B cell (primary cell): ENCODE data around the gene STMN1. TPM values are rescaled to one million over a fixed set of nuclear protein-coding genes. Genes with fewer than 3 reads are reported as not detected.

Source experiments
- ATAC-seq: fragments of 200-7000 bp; cut with Tn5 transposase; one replicate; pipeline ENCODE4 v1.10.0; 2021; ENCODE audit warnings: low read depth, mild to moderate bottlenecking, moderate number of reproducible peaks, moderate library complexity
- CTCF ChIA-PET: fragments of 350-600 bp; sonication (Branson Sonifier 250); formaldehyde crosslinking; loops from one replicate; lab custom pipeline; 2021; ENCODE audit warnings: antibody characterized with exemption, inconsistent platforms; lab: Charles Lee
- POLR2A ChIA-PET: fragments of 350-600 bp; sonication (Branson Sonifier 250); formaldehyde crosslinking; loops from one replicate; lab custom pipeline; 2021; ENCODE audit warnings: antibody characterized with exemption; lab: Charles Lee
- DNase-seq: peaks from one replicate; pipeline ENCODE4 v3.0.0; 2013
- H2AFZ ChIP-seq: 2 replicates; pipeline ENCODE4 v1.6.1; 2012; ENCODE audit warnings: mild to moderate bottlenecking, low read depth, low read length; ENCODE audit not compliant: insufficient read depth, poor library complexity, severe bottlenecking
- H3K27ac ChIP-seq, 2 donors: 1 replicate in 1 of 2; 2 replicates in 1 of 2; pipeline ENCODE4 v1.5.1; 2012 to 2013; ENCODE audit warnings: low read length in 2 of 2, mild to moderate bottlenecking in 2 of 2, moderate library complexity in 1 of 2
- H3K27me3 ChIP-seq, 4 experiments: fragments of 200-600 bp in 1 of 4; sonication (generic) in 1 of 4; replicated peaks in 1 of 4; 1 replicate in 2 of 4; 2 replicates in 2 of 4; pipeline versions ENCODE4 v1.6.1 to v1.7.0; 2013 to 2016; ENCODE audit warnings: low read length in 3 of 4, mild to moderate bottlenecking in 2 of 4, mixed read lengths in 1 of 4, moderate library complexity in 1 of 4; ENCODE audit not compliant: insufficient read depth in 4 of 4, control insufficient read depth in 3 of 4; ENCODE audit errors: control extremely low read depth in 1 of 4
- H3K36me3 ChIP-seq, 2 experiments: replicated peaks in 1 of 2; 1 replicate in 1 of 2; 2 replicates in 1 of 2; pipeline versions ENCODE4 v1.6.1 to v1.7.1; 2013; ENCODE audit warnings: low read length in 1 of 2; ENCODE audit not compliant: insufficient read depth in 2 of 2, control insufficient read depth in 1 of 2; ENCODE audit errors: control extremely low read depth in 1 of 2, extremely low read depth in 1 of 2
- H3K4me1 ChIP-seq, 2 donors: fragments of 200-600 bp in 1 of 2; sonication (generic) in 1 of 2; 1 replicate in 1 of 2; 2 replicates in 1 of 2; pipeline versions ENCODE4 v1.5.1 to v1.6.1; 2013 to 2017; ENCODE audit warnings: low read length in 2 of 2; ENCODE audit not compliant: control insufficient read depth in 2 of 2, insufficient read depth in 2 of 2
- H3K4me2 ChIP-seq: replicated peaks from 2 replicates; pipeline ENCODE3; 2012; ENCODE audit warnings: mild to moderate bottlenecking, low read depth, low read length; ENCODE audit not compliant: poor library complexity, severe bottlenecking
- H3K4me3 ChIP-seq, 5 experiments: fragments of 200-600 bp in 1 of 5; sonication (generic) in 1 of 5; 1 replicate in 3 of 5; 2 replicates in 2 of 5; pipeline versions ENCODE4 v1.5.1 to v1.7.0; 2011 to 2016; ENCODE audit warnings: low read length in 4 of 5, mild to moderate bottlenecking in 4 of 5, low read depth in 2 of 5, control low read depth in 1 of 5, moderate library complexity in 1 of 5; ENCODE audit not compliant: insufficient read depth in 1 of 5; ENCODE audit errors: control extremely low read depth in 1 of 5, extremely low read depth in 1 of 5
- H3K79me2 ChIP-seq: fragments of 200-600 bp; sonication (generic); one replicate; pipeline ENCODE4 v1.6.0; 2016; ENCODE audit warnings: low read length; ENCODE audit not compliant: control insufficient read depth, insufficient read depth
- H3K9ac ChIP-seq: fragments of 200-600 bp; sonication (generic); 2 replicates; pipeline ENCODE4 v1.6.1; 2017; ENCODE audit warnings: mild to moderate bottlenecking, low read length, moderate library complexity
- H3K9me3 ChIP-seq, 3 donors: one replicate each; pipeline versions ENCODE4 v1.6.1 to v1.7.1; 2013; ENCODE audit warnings: low read length in 2 of 3; ENCODE audit not compliant: control insufficient read depth in 2 of 3, insufficient read depth in 1 of 3; ENCODE audit errors: control extremely low read depth in 1 of 3
- H4K20me1 ChIP-seq: 2 replicates; pipeline ENCODE4 v1.6.0; 2012; ENCODE audit warnings: mild to moderate bottlenecking, low read length; ENCODE audit not compliant: insufficient read depth, control insufficient read depth, poor library complexity, severe bottlenecking
- H3K27ac Mint-ChIP-seq: one replicate; pipeline ENCODE4 v1.8.0; 2021; ENCODE audit warnings: mixed read lengths
- H3K27me3 Mint-ChIP-seq: one replicate; pipeline ENCODE4 v1.8.0; 2021; ENCODE audit warnings: mixed read lengths
- H3K4me1 Mint-ChIP-seq: one replicate; pipeline ENCODE4 v1.8.0; 2021; ENCODE audit warnings: mixed read lengths
- H3K4me3 Mint-ChIP-seq: one replicate; pipeline ENCODE4 v1.8.0; 2021; ENCODE audit warnings: mixed read lengths
- H3K9me3 Mint-ChIP-seq: one replicate; pipeline ENCODE4 v1.8.0; 2022; ENCODE audit warnings: mixed read lengths; ENCODE audit not compliant: insufficient read depth
- CTCF ChIP-seq: fragments of 200-600 bp; IDR thresholded peaks from one replicate; pipeline ENCODE4 v1.8.0; 2022; ENCODE audit warnings: antibody characterized with exemption, mild to moderate bottlenecking
- EZH2 ChIP-seq: IDR thresholded peaks from 2 replicates; pipeline ENCODE4 v1.6.1; 2012; ENCODE audit warnings: borderline replicate concordance, low read depth, mild to moderate bottlenecking, moderate library complexity, low read length; ENCODE audit not compliant: insufficient read depth, poor library complexity, severe bottlenecking
- WGBS: methylation state at CpG from one replicate; pipeline ENCODE4 v1.1.5; 2013; ENCODE audit warnings: missing lambda C conversion rate; ENCODE audit not compliant: insufficient coverage; 5-methylcytosine and 5-hydroxymethylcytosine counted together
- intact Hi-C: fragments of 100-400 bp; cut with micrococcal nuclease; formaldehyde crosslinking; loops from one replicate; pipeline ENCODE4 v1.10.0; 2022
- polyA plus RNA-seq: library from polyadenylated mRNA; depleted of rRNA; stranded (reverse); fragments of >200 nt; gene quantifications from 2 replicates; pipeline ENCODE4 v1.2.3, GENCODE V29; 2012
- total RNA-seq, 2 donors: library from RNA; stranded (reverse); fragments of 120-200 nt in 1 of 2; gene quantifications; 1 replicate in 1 of 2; 2 replicates in 1 of 2; pipeline versions ENCODE4 v1.2.3 to v1.2.4, GENCODE V29; 2013 to 2022

STMN1 gene
- total and polyA plus RNA-seq, 2 donors (not counting 1 experiment from before 2014, with no cell fraction given) = 9.9 to 48.0 TPM

- H3K4me2 ChIP-seq = no peak overlapping the region
- POLR2A ChIA-PET = no interaction called here
- no peaks in the 10 kb centered on the region for H3K27me3 Mint-ChIP-seq
- H3K4me1 ChIP-seq = peaks cover 15 to 21% of the 10 kb centered on the region in 2 donors
- H3K27me3 ChIP-seq = no peaks in the 10 kb centered on the region
- peaks cover 0 to 4% (median 0%) of the 10 kb centered on the region in 3 donors for H3K9me3 ChIP-seq
- intact Hi-C loops = no loop called here
- H3K9ac ChIP-seq = no peak overlapping the region
- TF ChIP-seq EZH2 = no peak
- no peak for TF ChIP-seq CTCF
- H4K20me1 ChIP-seq = no peaks in the 10 kb centered on the region
- H2AFZ ChIP-seq = no peak overlapping the region
- CTCF ChIA-PET = no interaction called here
- H3K4me3 Mint-ChIP-seq = no peak overlapping the region
- no peak for ATAC-seq
- H3K79me2 ChIP-seq = no peaks in the 10 kb centered on the region
- no peaks in the 10 kb centered on the region for H3K9me3 Mint-ChIP-seq
- no peak for DNase-seq
- H3K4me1 Mint-ChIP-seq = peaks cover 17% of the 10 kb centered on the region
- no peak overlapping the region for H3K27ac Mint-ChIP-seq
- 96% methylated on average over 2 of the region's 3 CpGs for WGBS
- no peak overlapping the region for H3K4me3 ChIP-seq
- H3K27ac ChIP-seq = no peak overlapping the region
- H3K36me3 ChIP-seq = no peaks in the 10 kb centered on the region
These were observed 41.8 kb downstream of the STMN1 start for GRCh38 chr1:25864434-25864833.

- WGBS = 98% methylated on average over 23 of the region's 25 CpGs
- TF ChIP-seq EZH2 (no peak), CTCF (no peak)
- Mint-ChIP-seq H3K27ac (no peak overlapping the region), H3K4me3 (no peak overlapping the region), H3K27me3 (no peaks in the 10 kb centered on the region), H3K4me1 (peaks cover 23% of the 10 kb centered on the region), H3K9me3 (no peaks in the 10 kb centered on the region)
- H3K4me2 ChIP-seq = no peak overlapping the region
- H3K36me3 ChIP-seq = no peaks in the 10 kb centered on the region
- ChIA-PET POLR2A (no interaction called here), CTCF (interaction anchor here (0.9 kb wide), 1 partner anchor 31 kb away, joined by 3 read pairs; no protein-coding TSS in a partner anchor)
- ATAC-seq = no peak
- no peaks in the 10 kb centered on the region for H3K79me2 ChIP-seq
- H4K20me1 ChIP-seq = no peaks in the 10 kb centered on the region
- no peak overlapping the region for H3K9ac ChIP-seq
- H3K4me3 ChIP-seq = no peak overlapping the region
- intact Hi-C loops = no loop called here
- peaks cover 0 to 4% (median 0%) of the 10 kb centered on the region in 3 donors for H3K9me3 ChIP-seq
- H3K4me1 ChIP-seq = peaks cover 20 to 25% of the 10 kb centered on the region in 2 donors
- no peaks in the 10 kb centered on the region for H3K27me3 ChIP-seq
- no peak for DNase-seq
- no peak overlapping the region for H3K27ac ChIP-seq
- H2AFZ ChIP-seq = no peak overlapping the region
These were observed 42.5 kb downstream of the STMN1 start for GRCh38 chr1:25863486-25864262.
